Osteoblast (primary cell): ENCODE measurements around the gene CILP2. TPM values are rescaled to one million over a fixed set of nuclear protein-coding genes. Genes with fewer than 3 reads are reported as not detected.

Source experiments
- DNase-seq: peaks from one replicate; pipeline ENCODE4 v3.0.0; 2011; ENCODE audit warnings: low spot score, mixed read lengths; ENCODE audit not compliant: insufficient read length; ENCODE audit errors: missing footprints
- H2AFZ ChIP-seq: 2 replicates; pipeline ENCODE4 v1.6.0; 2011; ENCODE audit warnings: mild to moderate bottlenecking, low read length
- H3K27ac ChIP-seq: 2 replicates; pipeline ENCODE4 v1.5.1; 2011; ENCODE audit warnings: mild to moderate bottlenecking, low read depth, low read length, moderate library complexity
- H3K27me3 ChIP-seq: 2 replicates; pipeline ENCODE4 v1.6.0; 2012; ENCODE audit warnings: mild to moderate bottlenecking, control low read depth, inconsistent platforms, low read length, moderate library complexity; ENCODE audit not compliant: insufficient read depth
- H3K36me3 ChIP-seq: 2 replicates; pipeline ENCODE4 v1.5.1; 2011; ENCODE audit warnings: mild to moderate bottlenecking, low read length, control low read depth, moderate library complexity; ENCODE audit not compliant: insufficient read depth
- H3K4me1 ChIP-seq: 2 replicates; pipeline ENCODE4 v1.5.1; 2011; ENCODE audit warnings: mild to moderate bottlenecking, low read length, control low read depth, moderate library complexity; ENCODE audit not compliant: insufficient read depth
- H3K4me2 ChIP-seq: 2 replicates; pipeline ENCODE4 v1.6.0; 2011; ENCODE audit warnings: mild to moderate bottlenecking, low read length; ENCODE audit not compliant: insufficient read depth
- H3K4me3 ChIP-seq: fragments of 200-600 bp; sonication (generic); 3 replicates; pipeline ENCODE4 v1.5.1; 2012; ENCODE audit warnings: mild to moderate bottlenecking, low read length, inconsistent platforms; ENCODE audit not compliant: insufficient read depth
- H3K79me2 ChIP-seq: 2 replicates; pipeline ENCODE4 v1.6.0; 2012; ENCODE audit warnings: mild to moderate bottlenecking, low read length, control low read depth, inconsistent platforms; ENCODE audit not compliant: insufficient read depth
- H3K9me3 ChIP-seq: 2 replicates; pipeline ENCODE4 v1.5.1; 2011; ENCODE audit warnings: low read depth, low read length, control low read depth
- H4K20me1 ChIP-seq: 2 replicates; pipeline ENCODE4 v1.6.0; 2012; ENCODE audit warnings: mild to moderate bottlenecking, low read length, control low read depth; ENCODE audit not compliant: insufficient read depth
- CTCF ChIP-seq: IDR thresholded peaks from 2 replicates; pipeline ENCODE4 v1.5.1; 2011; ENCODE audit warnings: mild to moderate bottlenecking, low read depth, low read length, moderate library complexity; ENCODE audit errors: extremely low read depth
- total RNA-seq: library from RNA; depleted of rRNA; stranded (reverse); fragments of >200 nt; gene quantifications from 2 replicates; pipeline ENCODE4 v1.2.3, GENCODE V29; 2012

CILP2 gene
- total RNA-seq, 1 donor = 0.72 TPM

GRCh38 chr19:19502808-19503602, 35.1 kb upstream of the CILP2 start:
- no peak overlapping the region for H2AFZ ChIP-seq
- no peak overlapping the region for H3K4me3 ChIP-seq
- DNase-seq = peak; percentile 85
- H3K9me3 ChIP-seq = no peaks in the 10 kb centered on the region
- H3K4me1 ChIP-seq = no peaks in the 10 kb centered on the region
- H3K27me3 ChIP-seq = no peaks in the 10 kb centered on the region
- no peak for TF ChIP-seq CTCF
- peaks cover 8% of the 10 kb centered on the region for H4K20me1 ChIP-seq
- H3K4me2 ChIP-seq = no peak overlapping the region
- peaks cover 10% of the 10 kb centered on the region for H3K79me2 ChIP-seq
- peaks cover 72% of the 10 kb centered on the region for H3K36me3 ChIP-seq
- no peak overlapping the region for H3K27ac ChIP-seq

GRCh38 chr19:19504754-19505668, 33.1 kb upstream of the CILP2 start:
- H3K4me2 ChIP-seq = no peak overlapping the region
- no peak for TF ChIP-seq CTCF
- H3K4me3 ChIP-seq = no peak overlapping the region
- H3K79me2 ChIP-seq = peaks cover 4% of the 10 kb centered on the region
- peaks cover 65% of the 10 kb centered on the region for H3K36me3 ChIP-seq
- peaks cover 8% of the 10 kb centered on the region for H4K20me1 ChIP-seq
- no peaks in the 10 kb centered on the region for H3K9me3 ChIP-seq
- no peak overlapping the region for H3K27ac ChIP-seq
- DNase-seq = peak; percentile 78
- no peak overlapping the region for H2AFZ ChIP-seq
- H3K4me1 ChIP-seq = no peaks in the 10 kb centered on the region
- H3K27me3 ChIP-seq = no peaks in the 10 kb centered on the region

GRCh38 chr19:19505669-19506326, 32.3 kb upstream of the CILP2 start:
- TF ChIP-seq CTCF = no peak
- H3K4me3 ChIP-seq = no peak overlapping the region
- H2AFZ ChIP-seq = no peak overlapping the region
- H3K9me3 ChIP-seq = no peaks in the 10 kb centered on the region
- H3K36me3 ChIP-seq = peaks cover 60% of the 10 kb centered on the region
- H3K27ac ChIP-seq = no peak overlapping the region
- DNase-seq = peak; percentile 76
- H3K4me1 ChIP-seq = no peaks in the 10 kb centered on the region
- no peak overlapping the region for H3K4me2 ChIP-seq
- peaks cover under 1% of the 10 kb centered on the region for H3K79me2 ChIP-seq
- H3K27me3 ChIP-seq = no peaks in the 10 kb centered on the region
- peaks cover 8% of the 10 kb centered on the region for H4K20me1 ChIP-seq
